ENCODE data around the gene TUBGCP6.

TUBGCP6 gene

DNA sequence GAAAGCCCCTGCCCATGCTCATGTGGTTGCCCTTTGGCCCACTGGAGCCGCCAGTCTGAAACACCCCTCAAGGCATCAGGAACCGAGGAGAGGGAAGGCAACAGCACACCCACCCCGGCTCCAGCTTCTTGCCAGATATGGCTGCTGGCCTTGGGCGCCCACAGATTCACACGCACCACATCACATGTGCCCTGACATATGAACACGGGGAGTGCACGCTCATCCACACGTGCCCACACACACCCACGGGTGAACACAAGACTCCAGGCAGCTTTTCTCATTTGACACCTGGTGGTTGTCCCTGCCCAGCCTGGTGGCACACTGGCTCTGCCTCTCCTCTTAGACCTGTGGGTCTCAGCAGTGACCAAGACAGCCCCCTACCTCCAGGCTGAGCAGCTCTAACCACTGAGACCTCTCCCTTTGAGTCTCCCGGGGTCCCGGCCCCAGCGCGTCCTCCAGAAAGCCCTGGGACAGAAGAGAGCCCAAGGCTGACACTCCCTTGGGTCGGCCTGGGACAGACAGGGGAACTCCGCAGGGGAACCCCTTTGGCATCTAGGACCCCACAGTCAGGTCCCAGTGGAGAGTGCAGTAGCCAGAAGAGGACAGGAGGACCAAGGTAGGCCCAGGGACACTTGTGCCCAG is 19.4 kb upstream of the TUBGCP6 start:
- DNase-seq (ENCODE audit: low read depth in 3 of 3, low spot score in 1 of 3), result no peak

DNA sequence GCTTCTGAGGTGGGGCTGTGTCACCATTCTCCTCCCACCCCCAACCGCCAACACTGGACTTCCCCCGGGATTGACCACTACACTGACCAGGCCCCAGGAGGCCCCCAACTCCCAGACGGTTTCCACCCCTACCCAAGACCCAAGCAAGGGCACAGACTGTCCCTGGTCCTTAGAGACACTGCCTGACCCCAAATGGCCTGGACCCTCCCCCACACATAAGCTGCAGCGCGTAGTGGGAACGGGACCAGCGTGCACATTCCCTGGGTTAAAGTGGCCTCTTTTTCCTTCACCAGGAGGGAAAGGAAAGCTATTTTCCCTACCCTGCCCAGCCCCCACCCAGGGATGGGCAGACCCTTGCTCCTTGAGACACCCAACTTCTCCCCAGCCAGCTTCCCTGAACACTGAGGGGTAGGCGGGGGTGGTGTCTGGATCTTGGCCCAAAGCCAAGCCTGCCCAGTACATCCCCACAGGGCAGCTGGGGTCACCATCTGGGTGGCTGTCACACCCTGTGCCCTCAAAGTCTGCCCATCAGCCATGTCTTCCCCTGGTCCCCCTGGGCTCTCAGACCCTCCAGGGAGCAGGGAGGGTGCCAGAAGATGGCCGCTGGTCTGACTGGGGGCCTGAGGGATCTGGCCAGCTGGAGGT is 18.3 kb upstream of the TUBGCP6 start:
- DNase-seq (ENCODE audit: low read depth in 3 of 3, low spot score in 1 of 3), result no peak

DNA sequence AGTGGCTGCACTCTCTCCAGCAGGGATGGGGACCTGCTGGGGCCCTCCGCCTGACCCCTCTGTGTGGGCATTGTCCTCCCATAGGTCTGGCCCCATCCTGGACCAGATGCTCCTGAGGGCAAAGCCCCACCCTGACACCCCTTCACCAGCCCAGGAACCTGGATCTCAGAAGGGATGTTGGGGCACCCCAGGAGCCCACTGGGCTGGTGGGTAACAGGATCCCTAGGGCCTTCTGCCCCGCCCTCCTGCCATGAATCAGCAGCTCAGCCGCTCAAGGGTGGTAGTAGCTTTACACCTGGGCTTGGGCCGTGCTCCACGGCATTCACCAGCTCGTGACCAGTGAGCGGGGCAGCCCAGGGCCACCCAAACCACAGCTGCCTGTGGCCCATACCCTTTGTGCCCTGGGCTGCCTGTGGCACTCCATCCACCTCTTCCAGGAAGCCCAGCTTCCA is 17.7 kb upstream of the TUBGCP6 start:
- DNase-seq (ENCODE audit: low read depth in 3 of 3, low spot score in 1 of 3), result no peak

DNA sequence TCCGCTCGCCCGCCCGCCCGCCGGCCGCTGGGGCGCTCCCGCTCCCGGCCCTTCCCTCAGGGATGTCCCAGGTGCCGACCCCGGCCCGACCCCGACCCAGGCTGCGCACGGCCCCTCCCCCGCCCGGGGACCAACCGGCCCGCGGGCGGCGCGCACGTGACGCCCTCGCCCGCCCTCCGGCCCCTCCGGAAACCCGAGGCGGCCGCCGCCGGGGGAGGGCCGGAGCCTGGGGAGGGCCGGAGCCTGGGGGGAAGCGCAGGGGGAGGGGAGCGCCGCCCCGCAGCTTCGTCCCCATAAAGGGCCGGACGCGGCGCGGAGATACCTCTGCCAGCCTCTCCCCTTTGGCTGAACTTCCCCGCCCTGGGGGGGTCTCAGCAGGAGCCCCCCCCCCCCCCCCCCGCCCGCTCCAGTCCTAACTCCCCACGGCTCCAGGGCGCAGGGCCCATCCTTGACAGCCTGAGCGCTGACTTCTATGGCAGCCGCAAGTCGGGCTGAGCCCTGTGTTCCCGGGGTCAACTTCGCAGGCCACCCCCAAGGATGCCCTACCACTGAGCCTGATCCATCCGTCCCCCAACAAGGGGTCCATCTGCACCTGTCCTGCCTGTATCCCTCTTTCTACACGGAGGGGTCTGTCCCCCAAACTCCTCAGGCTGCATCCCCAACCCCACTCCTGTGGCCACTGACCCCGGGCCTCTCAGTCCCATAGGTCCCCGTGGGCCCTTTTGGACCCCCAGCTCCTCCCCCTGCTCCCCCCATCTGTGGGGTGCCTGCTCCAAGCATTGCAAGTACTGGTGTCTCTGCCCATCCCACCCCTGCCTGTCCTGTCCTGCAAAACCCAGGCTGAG is 17.0 kb upstream of the TUBGCP6 start, which contains the start of gene MAPK12:
Gene MAPK12 (minus strand): TSS at position 69 of the 845 bp plus-strand sequence. CDS start 174 bp downstream, outside the sequence.
- no peak for DNase-seq (ENCODE audit: low read depth in 3 of 3, low spot score in 1 of 3)

DNA sequence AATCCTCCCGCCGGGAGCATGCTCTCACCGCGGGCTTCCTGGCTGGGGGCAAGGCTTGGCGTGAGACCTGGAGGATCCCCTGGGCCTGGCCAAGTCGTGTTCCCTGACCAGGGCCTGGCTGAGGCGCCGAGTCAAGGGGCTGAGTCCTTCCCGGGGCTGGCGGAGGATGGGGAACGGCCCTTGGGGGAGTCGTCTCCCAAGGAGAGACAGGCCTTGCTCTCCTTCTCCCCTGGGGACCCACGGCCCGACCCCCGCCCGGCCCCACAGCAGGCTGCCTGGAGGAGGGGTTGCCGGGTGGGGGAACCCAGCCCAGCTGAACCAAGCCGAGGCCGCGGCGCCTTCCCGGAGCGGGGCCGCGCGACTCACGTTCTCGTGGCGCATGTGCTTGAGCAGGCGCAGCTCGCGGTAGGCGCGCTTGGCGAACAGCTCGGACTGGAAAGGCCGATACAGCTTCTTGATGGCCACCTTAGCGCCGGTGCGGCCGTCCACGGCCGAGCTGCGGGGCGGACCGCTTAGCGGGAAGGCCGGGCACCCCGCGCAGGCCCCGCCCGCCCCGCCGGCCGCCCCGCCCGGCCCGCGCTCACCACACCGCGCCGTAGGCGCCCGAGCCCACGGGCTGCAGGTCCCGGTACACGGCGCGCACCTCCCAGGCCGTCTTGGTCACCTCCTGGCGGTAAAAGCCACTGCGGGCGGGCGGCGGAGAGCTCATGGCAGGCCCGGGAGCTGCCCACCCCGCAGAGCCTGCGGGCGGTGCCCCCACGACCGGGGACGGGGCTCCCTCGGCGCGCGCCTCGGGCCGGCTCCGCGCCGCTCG is 16.2 kb upstream of the TUBGCP6 start:
- no peak for DNase-seq (ENCODE audit: low read depth in 3 of 3, low spot score in 1 of 3)

DNA sequence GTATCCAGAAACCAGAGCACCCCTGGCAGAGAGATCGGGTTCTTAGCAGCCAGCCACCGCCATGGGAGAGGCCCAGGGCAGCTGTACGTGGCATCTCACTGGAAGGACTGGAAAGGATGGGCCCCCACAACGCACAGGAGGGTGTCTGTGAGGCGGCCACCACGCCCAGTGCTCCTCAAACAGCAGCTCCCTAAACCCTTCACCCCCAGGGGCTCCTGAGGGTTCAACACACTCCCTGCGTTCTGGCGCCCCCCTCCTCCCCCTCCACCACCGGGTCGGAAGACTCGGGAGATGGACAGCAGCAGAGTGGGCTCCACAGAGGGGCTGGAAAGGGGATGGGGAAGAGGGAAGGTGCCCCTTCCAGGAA is 15.6 kb upstream of the TUBGCP6 start:
- DNase-seq (ENCODE audit: low read depth in 3 of 3, low spot score in 1 of 3), result no peak

DNA sequence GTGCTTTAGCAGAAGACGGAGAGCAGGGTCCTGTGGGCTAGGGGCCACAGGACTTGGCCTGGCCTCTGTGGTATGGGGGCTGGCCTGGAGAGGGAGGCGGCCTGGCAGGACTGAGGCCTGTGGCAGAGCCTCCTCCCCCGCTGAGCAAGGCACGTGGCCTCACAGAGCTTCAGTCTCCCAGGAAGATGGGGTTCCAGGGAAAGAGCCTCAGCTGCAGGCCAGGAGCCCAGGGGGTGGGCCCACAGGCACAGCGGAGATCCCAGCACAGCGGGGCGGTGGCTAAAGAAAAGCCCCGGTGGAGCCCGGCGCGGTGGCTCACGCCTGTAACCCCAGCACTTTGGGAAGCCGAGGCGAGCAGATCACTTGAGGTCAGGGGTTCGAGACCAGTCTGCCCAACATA is 14.5 kb upstream of the TUBGCP6 start:
- DNase-seq (ENCODE audit: low read depth in 3 of 3, low spot score in 1 of 3), result no peak

DNA sequence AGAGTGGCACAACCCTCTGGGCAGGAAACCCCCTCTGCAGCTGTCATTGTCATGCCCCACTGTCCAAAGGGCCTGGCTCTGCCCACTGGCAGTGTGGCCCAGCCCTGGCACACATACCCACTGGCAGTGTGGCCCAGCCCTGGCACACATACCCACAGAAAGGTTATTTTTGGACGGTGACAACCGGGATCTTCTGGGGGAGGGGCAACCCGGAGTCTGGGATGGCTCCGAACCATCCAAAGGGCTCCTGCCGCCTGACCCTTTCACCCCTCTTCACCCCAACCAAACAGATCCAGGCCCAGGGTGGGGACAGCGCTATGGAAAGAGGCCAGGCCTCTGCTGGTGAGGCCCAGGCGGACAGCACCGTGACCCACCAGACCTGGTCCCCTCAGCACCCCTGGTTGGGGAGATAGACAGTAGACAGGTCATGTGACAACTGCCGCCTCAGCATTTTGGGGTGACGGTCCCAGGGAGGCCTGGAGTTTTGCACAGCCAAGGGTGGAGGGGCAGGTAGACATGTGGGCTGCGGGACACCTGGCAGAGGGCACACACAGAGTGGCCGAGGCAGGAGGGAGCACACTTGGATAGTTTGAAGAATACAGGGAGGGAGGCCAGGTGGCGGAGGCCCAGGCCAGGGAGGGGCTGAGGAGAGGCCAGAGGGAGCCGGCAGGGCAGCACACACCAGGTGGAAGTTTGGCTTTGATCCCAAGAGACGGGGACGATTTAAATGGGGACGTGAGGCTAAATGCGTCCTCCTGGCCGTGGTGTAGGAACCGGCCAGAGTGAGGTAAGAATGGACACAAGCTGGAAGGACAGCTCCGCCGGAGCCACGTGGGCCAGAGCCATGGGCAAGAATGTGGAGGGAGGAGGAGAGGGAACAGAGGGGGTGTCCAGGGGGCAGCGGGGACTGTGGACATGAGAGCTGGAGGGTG is 13.8 kb upstream of the TUBGCP6 start:
- no peak for DNase-seq (ENCODE audit: low read depth in 3 of 3, low spot score in 1 of 3)

DNA sequence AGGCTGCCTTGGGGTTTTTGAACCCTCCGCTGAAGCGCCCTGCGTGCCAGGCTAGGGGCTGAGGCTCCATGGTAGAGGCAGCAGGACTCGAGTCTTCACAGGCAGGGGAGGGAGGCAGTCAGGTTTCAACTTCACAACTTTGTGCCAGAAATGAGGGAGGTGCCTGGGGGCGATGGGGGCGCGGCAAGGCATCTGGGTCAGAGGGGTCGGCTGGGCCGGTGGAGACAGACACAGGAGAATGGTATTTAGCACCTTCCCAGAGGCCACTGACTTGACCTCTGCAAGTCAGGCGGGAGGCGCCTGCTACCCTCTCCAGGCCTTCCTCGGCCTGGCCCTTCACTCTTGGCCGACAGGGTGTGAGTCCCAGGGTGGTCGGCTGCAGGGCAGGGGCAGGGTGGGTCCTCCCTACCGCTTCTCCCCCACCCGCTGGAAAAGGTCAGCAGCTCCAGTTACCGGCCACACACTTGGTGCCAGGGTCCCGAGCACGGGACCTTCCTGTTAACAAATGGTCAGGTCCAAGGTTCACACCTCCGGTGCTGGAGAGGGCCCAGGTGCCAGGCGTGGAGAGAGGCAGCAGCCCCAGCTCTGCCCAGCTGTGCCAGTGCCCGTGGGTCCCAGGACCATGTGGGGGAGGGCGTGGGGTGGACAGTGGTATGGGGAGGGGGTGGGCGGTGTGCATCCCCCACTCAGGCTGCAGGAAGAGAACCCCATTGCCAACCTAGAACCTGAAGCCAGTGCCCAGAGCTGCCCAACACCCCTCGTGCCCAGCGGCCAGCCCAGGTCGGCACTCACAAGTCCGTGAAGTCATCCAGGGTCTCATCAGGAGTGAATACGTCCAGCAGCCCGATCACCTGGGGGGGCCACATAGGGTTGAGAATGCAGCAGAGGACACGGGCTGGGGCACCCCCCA is 12.9 kb upstream of the TUBGCP6 start:
- no peak for DNase-seq (ENCODE audit: low read depth in 3 of 3, low spot score in 1 of 3)

DNA sequence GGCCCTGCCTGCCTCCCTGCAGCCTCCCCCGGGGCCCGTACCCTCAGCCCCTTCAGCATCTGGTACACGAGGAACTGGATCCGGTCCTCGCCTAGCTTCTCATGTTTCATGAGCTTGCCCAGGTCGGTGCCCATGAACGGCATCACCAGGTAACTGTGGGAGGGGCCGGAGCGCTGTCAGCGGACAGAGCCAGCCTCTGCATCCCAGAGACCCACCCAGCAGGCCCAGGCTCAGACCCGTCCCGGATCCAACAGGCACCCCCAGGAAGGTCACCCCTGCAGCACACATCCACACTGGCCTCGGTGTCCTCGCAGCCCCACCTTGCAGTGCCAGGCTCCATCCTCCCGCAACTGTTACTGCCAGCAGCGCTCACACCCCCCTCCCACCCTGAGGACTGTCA is 12.2 kb upstream of the TUBGCP6 start:
- no peak for DNase-seq (ENCODE audit: low read depth in 3 of 3, low spot score in 1 of 3)

DNA sequence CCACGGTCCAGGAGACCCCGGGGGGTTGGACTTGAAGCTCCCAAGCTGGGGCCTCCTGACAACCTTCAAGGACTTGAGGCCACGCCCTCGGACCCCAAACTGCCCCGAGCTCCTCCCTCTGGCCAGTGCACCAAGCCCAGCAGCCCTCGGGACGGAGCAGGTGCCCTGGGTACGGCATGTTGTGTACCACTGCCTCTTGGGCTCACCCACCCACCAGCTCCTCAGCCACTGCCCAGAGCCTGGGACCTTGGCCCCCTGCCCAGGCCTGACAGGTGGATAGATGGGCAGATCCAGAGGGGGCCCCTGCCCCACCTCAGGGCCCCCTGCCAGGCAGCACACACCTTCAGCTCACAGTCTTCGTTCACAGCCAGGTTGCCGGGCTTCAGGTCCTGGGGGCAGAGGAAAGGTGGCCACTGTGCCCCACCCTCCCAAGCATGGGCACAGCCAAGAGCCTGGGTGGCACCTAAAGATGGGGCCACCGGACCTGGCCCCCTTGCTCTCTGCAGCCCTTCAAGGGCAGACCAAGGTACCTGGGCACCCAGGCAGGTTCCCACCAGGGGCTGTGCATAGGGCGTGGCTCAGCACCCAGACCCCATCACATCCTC is 11.5 kb upstream of the TUBGCP6 start:
- no peak for DNase-seq (ENCODE audit: low read depth in 3 of 3, low spot score in 1 of 3)

DNA sequence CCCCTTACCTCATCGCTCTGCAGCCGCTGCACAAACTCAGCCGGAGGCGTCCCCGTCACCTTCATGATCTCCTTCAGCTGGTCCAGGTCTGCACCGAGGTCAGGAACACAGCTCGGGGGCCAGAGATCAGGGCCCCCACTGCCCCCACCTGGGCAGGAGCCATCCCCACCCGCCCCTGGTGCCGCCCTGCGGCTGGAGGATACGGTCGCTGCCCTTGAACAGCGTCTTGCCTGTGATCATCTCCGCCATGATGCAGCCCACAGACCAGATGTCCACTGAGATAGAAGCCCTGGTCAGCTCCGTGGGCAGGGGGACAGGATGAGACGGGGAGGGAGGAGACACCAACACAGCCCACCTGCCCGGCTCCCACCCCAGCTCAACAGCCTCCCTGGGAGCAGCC is 10.8 kb upstream of the TUBGCP6 start:
- DNase-seq (ENCODE audit: low read depth in 3 of 3, low spot score in 1 of 3), result no peak

DNA sequence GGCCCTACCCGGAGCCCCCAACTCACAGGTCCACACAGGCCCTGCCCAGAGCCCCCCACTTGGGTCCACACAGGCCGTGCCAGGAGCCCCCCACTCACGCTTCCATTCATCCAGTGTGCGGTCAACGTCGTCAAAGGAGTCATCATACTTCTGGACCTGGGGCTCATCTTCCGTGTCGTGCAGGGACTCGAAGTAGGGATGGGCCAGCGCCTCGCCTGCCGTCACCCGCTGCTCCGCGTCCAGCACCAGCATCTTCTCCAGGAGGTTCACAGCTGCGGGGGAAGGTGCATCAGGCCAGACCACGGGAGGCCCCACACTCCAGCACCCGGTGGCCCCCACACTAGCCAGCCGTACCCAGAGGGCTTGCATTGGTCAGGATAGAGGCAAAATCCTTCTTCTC is 10.3 kb upstream of the TUBGCP6 start:
- DNase-seq (ENCODE audit: low read depth in 3 of 3, low spot score in 1 of 3), result no peak

DNA sequence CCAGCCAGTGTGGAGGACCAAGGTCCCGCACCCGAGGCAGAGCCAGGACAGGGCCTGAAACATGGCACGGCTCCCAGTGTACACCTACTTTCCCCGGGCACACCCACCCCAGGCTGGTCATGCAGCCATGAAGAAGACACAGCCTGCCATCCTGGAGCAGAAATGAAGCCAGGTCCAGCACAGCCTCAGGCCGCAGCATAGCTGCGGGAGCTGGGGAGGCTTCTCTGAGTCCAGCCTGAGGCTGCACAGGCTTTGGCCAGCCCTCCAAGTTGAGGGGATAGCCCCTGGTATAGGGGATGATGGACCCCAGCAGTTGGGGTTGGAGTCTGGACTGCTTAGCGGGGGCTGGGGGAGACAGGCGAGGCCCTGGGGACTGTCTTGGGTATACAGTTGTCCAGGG is 9.1 kb upstream of the TUBGCP6 start:
- DNase-seq (ENCODE audit: low read depth in 3 of 3, low spot score in 1 of 3), result no peak

DNA sequence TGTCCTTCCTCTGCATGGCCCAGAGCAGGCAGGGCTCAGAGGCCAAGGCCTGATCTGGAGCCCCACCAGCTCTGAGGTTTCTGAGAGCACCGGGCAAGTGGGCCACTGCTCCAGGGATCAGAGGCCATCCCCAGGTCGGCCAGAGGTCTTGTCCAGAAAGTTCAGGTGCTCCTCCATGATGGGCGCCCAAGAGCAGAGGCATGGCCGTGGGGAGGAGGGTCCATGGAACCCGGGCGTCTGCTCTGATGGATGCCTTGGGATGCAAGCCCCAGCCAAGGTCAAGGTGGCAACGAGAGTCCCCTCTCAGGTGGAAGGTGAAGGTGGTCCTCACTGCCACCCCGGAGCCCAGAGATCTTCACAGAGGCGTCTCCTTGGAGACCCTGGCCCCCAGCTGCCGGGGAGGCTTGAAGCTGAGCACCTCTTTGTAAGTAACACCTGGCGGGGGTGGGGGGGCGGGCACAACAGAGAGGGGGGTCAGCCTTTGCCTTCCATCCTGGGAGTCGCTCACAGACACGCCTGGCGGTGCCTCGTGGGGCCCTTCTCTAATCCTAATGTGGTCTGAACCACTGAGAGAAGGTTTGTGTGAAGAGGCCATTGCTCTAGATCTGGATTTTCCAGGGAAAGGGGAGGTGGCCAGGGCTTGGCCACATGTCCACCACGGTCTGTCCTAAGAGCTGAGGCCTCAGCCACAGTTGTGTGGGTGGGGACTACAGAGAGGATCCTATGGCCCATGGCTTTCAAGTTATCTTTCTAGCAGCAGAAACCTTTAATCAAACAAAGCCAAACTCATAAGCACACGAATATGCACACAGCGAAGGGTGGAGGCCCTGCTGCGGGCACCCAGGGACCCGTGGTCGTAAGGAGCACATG is 8.5 kb upstream of the TUBGCP6 start:
- DNase-seq (ENCODE audit: low read depth in 3 of 3, low spot score in 1 of 3), result no peak

DNA sequence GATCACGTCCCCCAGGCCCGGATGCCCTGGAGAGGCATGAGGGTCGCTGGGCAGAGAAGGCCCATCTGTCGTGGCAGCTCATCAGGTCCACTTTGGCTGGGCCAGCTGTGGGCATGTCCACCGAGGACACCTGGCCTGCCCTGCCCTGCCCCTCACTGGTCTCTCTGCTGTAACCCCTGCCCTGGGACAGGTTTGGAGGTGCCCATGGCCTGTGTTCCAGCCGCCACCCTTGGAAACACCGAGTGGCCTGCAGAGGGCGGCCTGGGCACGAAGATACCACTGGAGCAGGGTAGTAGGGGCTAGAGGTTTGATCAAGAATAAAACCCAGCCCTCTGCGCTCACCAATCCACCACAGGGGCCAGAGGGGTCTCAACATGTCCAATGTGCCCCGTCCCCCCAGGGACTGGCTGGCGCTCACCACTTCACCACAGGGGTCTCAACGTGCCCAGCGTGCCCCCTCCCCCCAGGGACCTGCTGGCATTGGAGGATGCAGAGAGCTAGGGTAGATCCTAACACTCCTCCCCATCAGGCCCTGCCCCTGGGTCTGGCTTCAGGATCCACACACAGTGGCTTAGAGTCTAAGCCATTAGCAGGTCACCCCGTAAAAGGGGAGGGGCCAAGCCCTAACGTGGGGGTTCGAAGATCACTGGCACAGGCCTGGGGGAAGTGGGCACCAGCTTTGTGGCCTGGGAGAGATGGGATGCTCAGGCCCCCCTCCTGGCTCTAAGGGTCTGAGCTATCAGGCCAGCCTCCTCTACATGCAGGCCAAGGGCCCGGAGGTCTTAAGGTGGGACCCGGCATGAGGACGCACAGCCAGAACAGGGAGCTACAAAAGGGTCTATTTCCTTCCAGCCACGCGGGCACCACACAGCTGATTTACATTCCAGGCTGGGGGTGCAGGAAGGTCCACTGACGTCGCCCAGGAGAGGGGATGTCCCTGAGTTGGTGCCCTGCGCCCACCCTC is 7.5 kb upstream of the TUBGCP6 start:
- DNase-seq (ENCODE audit: low read depth in 3 of 3, low spot score in 1 of 3), result peak in 1 of 3 donors; percentile 39
